SIG-M5 (cell line): ENCODE measurements around the gene OR1S2.
"Not testable (repeated sequence)": the region's sequence is repeated elsewhere in the genome, so short reads cannot be mapped to it uniquely, and the experiment has no call there.

ENCODE experiments used
- DNase-seq: peaks from one replicate; lab custom pipeline; 2025; lab: John Stamatoyannopoulos, UW

The OR1S2 gene, protein sequence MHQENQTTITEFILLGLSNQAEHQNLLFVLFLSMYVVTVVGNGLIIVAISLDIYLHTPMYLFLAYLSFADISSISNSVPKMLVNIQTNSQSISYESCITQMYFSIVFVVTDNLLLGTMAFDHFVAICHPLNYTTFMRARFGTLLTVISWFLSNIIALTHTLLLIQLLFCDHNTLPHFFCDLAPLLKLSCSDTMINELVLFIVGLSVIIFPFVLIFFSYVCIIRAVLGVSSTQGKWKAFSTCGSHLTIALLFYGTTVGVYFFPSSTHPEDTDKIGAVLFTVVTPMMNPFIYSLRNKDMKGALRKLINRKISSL

GRCh38 chr11:58204042-58204441 is at the start of gene OR1S2:
TSS of gene OR1S2 (minus strand) at chr11:58204142. CDS start at chr11:58204142, 0 bp downstream.
- DNase-seq = no peak

DNA sequence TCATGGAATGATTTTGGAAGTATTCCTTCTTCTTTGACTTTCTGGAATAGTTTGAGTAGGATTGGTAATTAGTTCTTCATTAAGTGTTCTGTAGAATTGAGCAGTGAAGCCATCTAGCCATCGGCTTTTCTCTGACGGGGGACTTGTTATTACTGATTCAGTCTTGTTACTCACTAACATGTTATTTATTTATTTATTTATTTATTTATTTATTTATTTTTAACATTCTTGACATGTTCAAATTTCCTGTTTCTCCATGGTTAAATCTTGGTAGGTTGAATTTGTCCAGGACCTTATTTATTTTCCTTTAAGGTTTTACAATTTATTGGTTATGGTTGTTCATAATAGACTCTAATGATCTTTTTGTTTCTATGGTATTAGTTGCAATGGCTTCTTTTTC is 40.0 kb upstream of the OR1S2 start:
- DNase-seq = no peak

- no peak for DNase-seq
These were observed 24.1 kb upstream of the OR1S2 start for GRCh38 chr11:58227956-58228615.

- no peak for DNase-seq
These were observed 18.8 kb upstream of the OR1S2 start for GRCh38 chr11:58222721-58223120.

DNA sequence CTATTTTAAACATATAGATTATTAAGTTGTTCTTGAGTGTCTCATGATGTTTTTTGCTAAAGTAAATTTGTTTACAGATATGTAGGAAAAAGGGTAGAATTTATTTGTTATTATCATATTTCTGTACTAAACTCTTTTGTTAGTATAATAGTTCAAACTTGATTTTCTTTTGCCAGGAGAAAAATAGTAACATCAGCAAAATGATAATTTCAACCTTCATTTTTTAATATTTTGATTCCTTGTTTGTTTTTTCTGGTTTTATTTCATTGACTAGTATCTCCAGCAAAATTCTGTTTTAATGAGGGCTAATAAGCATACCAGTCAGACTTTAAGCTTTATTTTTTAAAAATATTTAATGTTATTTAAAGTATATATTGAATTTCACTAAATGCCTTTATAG is 12.5 kb upstream of the OR1S2 start:
- no peak for DNase-seq

- not testable (repeated sequence) for DNase-seq
These were observed 8.5 kb upstream of the OR1S2 start, which contains the start of gene OR1S1 for GRCh38 chr11:58212420-58212819. TSS of gene OR1S1 (plus strand) at chr11:58212720.

- no peak for DNase-seq
These were observed 4.7 kb downstream of the OR1S2 start for GRCh38 chr11:58199271-58199670.

DNA sequence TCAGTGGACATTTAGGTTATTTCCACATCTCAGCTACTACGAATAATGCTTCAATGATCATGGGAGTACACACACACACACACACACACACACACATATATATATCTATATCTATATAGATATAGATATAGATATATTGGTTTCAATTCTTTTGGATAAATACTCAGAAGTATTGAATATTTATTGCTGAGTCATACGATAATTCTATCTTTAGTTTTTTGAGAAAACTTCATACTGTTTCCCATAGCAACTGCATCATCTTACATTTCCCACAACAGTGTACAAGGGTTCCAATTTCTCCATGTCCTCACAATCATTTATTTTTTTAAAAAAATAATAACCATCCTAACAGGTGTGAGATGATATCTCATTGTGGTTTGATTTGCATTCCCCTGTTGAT is 8.0 kb downstream of the OR1S2 start:
- no peak for DNase-seq

DNA sequence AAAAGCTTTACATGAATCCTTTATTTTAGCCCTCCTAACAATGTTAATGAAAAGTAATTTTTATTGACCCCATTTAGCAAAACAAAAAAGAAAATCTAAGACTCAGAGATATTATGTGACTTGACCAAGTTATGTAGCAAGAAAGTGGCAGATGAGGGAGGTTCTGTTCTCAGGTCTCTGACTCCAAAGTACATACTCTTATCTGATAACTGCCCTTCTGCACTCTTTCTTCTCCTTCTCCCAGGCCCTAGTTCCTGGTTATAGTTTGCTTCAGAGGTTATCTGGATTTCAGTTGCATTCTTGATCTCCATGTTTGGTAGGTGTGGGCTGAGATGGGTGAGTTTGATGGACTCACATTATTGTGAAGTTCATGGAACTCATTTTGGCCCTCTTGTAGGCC is 10.6 kb downstream of the OR1S2 start:
- no peak for DNase-seq

DNA sequence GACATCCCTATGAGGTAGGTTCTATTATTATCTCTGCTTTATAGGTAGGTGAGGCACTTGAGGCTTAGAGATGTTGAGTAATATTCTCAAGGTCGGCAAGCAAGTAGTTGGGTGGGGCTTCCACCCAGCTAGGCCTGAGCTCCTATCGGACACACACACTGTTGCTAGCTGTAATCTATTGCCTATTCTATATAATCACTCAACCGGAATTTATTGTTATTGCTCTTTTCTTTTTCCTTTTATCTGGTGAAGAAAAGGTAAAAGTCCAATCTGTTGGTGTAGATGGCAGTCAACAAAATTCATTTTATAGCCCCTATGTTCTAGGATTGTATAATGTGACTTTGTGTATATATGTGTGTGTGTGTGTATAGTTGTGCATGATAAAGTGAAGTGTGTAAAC is 11.7 kb downstream of the OR1S2 start:
- DNase-seq = no peak

DNA sequence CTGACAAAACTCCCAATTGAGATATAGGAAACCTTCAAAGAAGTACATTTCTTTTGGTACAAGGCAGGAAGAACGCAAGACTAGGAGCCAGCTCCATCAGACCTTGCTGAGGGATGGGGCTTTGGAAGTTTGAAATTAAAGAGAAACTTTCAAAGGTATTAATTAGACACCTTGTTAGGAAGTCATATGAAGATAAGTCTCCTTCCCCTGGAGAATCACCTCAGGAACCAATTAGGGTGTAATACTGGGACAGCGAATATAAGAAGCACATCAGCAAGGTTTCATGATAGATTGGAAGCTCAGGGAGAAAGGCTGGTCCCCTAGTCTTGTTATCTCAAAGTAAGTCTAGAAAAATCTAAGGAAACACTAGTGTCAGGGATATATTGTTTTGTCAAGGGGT is 15.2 kb downstream of the OR1S2 start, which contains the start of gene OR9Q2:
TSS of gene OR9Q2 (plus strand) at position 301 of the 400 bp plus-strand sequence. CDS start 1,421 bp downstream, outside the sequence.
- no peak for DNase-seq

GRCh38 chr11:58186938-58187337 is 17.0 kb downstream of the OR1S2 start:
- DNase-seq = no peak

DNA sequence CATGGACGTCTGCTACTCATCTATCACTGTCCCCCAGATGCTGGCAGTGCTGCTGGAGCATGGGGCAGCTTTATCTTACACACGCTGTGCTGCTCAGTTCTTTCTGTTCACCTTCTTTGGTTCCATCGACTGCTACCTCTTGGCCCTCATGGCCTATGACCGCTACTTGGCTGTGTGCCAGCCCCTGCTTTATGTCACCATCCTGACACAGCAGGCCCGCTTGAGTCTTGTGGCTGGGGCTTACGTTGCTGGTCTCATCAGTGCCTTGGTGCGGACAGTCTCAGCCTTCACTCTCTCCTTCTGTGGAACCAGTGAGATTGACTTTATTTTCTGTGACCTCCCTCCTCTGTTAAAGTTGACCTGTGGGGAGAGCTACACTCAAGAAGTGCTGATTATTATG is 24.3 kb downstream of the OR1S2 start:
- no peak for DNase-seq

DNA sequence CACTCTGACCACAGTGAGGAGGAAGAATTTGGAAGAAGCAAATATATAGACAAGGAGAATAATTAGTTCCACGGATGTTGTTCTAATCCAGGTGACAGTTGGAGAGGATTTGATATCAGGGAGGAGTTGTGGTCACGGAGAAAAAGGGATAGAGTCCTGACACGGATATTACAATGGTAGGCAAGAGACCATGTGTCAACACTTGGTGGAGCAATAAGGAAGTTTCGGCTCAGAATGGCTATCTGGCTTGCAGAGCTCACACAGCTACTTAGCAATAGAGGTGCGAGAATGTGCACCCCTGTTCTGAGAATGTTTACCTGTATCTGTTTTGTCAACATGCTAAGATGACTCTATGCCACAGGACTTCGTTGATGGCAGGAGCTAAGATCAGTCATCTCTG is 25.5 kb downstream of the OR1S2 start:
- no peak for DNase-seq

DNA sequence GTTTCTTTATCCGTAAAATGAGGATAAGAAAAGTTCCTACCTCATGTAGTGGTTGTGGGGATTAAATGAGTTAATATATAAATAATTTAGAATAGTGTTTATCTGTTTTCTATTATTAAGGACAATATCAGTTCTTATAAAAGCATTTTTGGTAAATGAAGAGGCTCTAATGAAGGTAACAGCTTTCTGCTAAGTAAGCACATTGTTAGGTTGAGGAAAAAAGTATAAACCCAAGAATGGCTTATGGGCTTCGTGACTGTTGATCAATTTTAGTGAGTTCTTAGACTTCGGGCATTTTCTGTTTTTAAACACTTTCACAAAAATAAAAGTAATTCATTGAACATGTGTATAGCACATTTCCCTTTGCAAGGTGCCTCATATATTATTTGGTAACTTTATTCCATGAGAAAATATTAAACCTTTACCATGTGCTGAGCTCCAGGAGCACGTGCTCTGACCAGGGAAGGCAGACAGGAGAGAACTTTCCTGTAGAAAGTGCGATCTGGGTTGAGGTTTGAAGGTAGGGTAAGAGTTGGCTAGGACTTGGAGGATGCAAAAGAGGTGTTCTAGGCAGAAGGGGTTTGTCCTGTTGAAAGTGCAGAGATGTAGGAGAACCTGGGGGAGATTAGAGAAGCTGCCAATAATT is 26.4 kb downstream of the OR1S2 start:
- no peak for DNase-seq

DNA sequence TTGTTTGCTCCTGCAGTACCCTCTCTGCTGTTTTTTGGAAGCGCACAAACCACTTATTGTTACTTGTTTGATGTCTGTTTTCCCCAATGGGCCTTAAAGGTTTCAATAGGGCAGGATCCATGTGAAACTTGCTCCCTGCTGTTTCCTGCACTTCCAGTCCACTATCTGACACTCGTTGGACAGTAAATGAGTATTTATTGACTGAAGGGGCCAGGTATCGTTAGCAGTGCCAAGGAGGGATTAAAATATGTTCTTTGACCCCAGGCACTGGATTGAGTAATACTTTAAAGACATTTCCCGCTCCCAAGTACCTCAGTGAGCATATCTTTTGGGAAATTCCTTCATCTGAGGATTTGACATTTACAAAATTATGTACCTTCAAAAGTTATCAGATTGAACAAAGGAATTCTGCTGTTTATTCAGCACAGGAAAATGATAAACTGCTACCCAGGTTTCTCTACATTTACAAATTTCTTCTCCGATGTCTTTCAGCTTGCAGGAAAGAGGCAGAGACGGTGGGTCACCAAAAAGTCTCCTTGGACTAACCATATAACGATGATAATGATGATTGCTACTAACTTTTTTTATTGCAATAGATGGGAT is 38.3 kb downstream of the OR1S2 start:
- DNase-seq = no peak

DNA sequence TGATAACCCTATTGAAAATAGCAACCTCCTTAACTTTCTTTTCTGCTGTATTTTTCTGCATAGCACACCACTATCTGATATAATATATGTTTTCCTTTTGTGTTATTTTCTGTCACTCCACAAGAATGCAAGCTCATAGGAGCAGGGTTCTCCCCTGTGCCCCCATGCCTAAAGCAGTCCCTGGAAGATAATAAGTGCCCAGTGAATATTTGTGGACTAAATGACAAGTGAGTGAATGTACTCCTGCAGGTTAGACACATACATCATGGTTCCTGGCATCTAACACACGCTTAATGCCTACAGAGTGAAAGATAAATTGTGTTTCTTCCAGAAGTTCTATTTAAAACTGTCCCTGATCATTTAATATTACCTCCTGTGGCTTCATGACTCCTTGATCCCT is 39.0 kb downstream of the OR1S2 start:
- no peak for DNase-seq

- no peak for DNase-seq
These were observed 39.6 kb downstream of the OR1S2 start for GRCh38 chr11:58164389-58164788.
